ENCODE results near the gene WASF2.

GRCh38 chr1:27397110-27397509 is 92.9 kb downstream of the WASF2 start:
- TF ChIP-seq CTCF (IDR thresholded peaks at IDR 0.05) (no peak), POLR2AphosphoS5 (IDR thresholded peaks at IDR 0.05) (no peak), POLR2A (IDR thresholded peaks at IDR 0.05) (no peak)

Measured in breast epithelium (tissue), 3 donors.